NCI-H1092 treated with DMSO at 0.1 percent for 48 hours (cell line): Measurements from ENCODE around the gene CLIC3.

Experiments
- DNase-seq: peaks from one replicate; lab custom pipeline; 2025; lab: John Stamatoyannopoulos, UW

CLIC3 gene

DNA sequence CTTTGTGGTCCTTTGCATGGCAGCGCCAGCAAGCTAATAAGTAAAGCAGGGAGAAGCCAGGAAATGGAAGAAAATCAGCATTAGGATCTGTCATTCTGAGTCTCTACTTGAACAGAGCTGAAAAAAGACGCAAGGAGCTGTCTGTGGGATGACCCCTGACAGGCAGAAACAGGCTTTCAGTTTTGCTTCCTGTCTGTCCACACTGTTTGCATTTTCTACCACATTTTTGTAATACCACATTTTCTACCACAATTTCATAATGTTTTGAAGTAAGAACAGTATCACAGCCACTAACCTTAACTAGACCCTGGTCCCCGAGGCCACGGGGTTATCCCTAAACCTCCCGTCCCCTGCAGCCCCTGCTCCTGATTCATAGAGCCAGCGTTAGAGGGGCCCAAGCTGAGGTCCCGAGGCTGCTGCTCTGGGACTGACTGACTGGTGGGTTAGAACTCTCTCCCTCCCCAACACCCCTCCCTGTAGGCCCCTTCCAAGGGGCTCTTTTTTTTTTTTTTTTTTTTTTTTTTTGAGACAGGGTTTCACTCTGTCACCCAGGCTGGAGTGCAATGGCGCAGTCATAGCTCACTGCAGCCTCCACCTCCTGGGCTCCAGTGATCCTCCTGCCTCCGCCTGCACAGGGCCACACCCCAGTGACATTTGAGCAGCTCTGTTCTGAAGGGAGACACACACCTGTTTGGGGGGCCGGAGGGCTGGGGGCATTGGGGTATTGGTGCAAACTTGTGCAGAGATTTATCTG, 4.0 kb upstream of the CLIC3 start:
- DNase-seq = no peak

DNA sequence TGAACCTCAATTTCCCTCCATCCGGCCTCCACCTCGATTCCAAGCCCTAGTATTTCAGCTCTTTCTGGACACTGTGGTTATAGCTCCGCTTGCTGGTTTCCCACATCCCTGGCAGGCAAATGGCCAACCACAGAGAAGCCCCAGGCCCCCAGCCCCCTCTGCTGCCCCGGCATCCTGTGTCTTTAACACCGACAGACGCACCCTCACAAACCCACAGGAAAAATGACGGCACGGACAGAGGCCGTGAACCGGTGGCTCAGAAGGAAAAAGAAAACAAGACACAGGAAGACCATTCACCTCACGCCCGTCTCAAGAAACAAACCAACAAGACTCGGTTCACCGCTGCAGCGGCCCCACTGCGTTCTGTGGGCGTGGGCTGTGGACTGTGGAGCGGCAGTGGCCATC, 1.5 kb upstream of the CLIC3 start:
- no peak for DNase-seq

DNA sequence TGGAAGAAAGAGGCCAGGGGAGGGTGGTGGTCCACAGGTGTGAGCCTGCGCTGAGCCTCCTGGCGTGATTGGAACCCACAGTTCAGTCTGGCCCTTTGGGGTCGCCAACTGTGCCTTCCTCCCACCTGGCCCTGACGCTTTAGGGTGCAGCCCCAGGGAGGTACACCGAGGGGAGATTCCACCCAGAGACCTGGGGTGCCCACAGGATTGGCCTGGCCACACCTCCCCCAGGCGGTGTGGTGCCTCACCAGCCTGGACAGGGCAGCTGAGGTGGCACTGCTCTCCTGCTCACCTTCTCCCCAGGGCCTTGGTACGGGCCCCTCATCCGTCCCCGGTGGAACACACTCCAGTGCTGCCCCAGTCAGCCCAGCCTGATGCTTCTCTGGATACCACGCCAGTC, 1.0 kb upstream of the CLIC3 start:
- no peak for DNase-seq

DNA sequence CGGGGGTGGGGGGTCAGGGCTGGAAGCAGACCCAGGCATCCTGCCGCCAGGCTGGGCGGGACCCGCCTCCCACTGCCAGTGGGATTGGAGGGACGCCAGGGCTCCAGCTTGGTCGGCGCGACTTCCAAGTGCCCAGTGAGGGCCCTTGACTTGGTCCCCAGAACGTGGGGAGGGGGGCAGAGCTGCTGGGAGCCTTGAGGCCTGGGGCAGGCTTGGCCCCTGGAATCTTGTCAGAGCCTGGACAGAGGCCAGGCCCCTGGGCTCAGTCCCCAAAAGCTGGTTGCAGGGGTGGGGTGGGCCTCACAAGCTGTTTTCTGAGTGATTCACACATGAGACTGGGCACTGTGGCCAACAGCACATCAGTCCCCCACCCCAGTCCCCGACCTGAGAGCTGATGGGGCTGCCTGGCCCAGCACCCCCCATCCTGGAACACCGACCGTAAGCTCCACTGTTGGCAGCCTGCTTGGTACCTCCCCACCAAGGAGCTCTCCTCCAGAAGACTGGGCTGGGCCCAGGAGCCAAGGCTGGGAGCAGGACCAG, 526 bp downstream of the CLIC3 start:
- DNase-seq = peak; percentile 22

DNA sequence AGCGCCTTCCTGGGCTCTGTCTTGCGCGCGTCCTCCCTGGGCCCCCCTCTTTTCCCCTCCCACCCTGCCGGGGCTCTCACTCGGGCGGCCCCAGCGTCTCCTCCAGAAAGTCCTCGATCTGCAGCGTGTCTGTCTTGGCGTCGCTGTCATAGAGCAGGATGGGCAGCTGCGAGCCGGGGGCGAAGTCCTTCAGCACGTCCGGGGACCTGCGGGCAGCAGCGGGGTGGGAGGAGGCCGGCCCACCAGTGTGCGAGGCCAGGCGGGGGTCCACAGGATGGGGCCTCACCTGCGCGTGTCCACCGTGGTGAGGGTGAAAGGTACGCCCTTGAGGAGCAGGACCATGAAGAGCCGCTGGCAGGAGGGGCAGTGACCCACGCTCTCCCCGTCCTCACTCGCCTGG, 1.0 kb downstream of the CLIC3 start:
- DNase-seq = no peak

DNA sequence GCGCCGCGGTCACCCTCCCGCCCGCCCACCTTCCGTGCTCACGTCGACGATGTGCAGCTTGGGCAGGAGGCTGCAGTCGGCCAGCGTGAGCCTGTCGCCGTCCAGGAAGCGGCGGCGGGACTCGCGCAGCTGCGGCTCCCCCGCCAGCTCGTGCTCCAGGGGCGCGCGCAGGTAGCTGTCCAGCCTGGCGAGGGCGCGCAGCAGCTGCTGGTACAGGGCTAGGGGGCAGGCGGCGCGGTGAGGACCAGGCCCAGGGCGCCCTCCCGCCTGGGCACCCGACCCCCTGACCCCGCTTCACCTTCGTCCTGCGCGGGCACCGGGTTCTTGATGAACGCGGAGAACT, 1.5 kb downstream of the CLIC3 start:
- no peak for DNase-seq

DNA sequence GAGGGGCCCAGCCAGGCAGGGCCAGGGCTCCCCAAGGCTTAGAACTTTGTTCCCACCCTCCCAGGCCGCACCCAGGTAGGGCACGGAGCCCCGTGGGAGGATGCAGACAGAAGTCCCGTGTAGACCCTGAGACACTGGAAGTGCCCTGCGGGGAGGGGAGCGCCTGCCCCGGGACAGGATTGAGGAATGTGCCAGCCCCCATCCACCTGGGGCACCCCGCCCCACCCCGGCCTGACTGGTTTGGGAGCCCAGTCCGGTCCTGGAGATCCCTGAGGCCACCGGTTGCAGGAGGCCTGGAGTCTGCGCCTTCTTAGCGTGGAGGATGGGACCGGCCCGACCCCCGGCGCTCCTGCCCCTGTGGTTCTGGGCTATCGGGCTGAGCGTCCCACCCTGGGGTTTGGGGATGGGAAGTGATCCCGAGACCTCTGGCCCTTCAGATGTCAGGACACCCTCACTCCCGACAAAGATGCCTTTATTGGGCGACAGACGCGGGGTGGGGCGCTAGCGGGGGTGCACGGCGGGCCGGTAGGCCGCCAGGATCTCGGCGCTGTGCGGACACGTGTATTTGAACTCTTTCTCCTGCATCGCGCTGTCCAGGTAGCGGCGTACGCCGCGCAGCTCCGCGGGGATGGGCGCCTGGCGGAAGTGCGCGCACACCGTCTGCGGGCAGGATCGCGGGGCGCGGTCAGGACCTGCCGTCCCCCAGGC, 2.0 kb downstream of the CLIC3 start:
- DNase-seq = no peak

DNA sequence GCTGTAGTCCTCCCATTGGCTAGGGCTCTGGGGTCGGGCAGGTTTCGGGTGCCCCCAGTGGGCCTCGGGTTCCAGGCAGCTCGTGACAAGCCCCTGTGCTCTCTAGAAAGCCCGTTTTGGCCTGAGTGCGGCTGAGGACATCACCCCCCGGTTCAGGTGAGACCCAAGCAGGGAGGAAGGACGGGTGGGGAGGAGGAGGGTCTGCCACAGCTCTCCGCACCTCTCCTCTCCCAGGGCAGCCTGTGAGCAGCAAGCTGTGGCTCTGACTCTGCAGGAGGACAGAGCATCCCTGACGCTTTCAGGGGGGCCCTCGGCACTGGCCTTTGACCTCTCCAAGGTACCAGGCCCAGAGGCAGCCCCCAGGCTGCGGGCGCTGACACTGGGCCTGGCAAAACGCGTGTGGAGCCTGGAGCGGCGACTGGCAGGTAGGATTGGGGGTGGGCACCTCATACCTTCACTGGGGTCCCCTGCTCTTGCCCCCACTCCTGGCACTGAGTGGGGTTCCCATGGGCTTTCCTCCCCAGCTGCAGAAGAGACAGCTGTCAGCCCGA, 3.5 kb downstream of the CLIC3 start:
- DNase-seq = no peak

DNA sequence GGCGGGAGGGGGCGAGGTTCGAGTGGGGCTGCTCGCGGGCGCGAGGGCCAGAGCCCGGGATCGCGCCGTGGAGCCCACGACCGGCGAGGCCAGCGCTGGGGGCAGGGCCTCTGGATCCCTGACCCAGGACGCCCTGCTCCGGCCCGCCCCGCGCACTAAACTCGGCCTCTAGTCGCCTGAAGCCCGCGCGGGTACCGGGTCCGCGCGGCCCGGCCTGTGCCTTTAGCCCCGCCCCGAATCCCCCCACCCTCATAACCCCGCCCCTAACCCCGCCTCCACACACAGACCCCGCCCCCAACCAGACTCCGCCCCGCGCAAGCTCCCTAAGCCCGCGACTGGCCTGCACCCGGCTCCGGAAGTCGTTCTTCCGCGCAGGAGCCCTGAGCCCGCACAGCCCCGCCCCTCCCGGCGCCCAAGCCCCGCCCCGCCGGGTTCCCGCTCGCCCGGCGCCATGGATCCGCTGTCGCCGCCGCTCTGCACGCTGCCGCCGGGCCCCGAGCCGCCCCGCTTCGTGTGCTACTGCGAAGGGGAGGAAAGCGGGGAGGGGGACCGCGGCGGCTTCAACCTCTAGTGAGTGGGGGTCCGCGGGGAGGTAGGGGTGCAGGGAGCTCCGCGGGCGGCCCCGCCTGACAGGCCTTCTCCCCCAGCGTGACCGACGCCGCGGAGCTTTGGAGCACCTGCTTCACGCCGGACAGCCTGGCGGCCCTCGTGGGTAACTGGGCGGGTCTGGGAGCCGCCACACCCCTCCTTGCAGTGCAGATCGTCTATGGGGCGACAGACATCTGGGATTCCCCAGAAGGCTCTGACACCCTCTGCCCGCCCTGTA, 4.2 kb downstream of the CLIC3 start, which contains the start of gene PAXX:
Gene PAXX (plus strand): TSS at position 430 of the 826 bp plus-strand sequence. CDS start 22 bp downstream, at position 452.
- peak; percentile 79 for DNase-seq

DNA sequence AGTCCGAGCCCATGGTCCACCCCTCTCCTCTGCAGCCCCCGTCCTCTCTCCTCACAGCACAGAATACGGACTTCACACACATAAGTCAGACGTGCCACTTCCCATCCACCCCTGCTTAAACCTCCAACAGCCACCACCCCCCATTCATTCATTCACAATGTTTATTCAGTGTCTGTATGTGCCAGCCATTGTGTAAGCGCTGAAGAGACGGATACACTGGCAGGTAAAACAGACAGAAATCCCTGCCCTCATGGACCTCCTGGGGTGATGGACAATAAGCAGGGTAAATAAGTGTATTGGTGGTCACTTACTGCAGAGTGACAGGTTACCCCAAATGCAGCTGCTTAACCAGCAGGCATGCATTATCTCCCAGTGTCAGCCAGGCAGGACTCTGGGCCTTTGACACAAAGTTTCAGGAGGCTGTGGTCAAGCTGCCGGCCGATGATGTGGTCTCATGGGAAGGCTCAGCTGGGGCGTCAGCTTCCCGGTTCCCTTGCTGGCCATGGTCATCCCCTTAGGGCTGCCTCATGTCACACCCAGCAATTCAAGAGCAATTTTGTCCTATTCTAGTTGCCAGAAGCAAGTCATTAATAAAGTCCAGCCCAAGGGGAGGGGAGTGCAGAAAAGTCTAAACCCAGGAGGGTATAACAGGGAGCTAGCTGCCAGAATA, 6.0 kb downstream of the CLIC3 start:
- no peak for DNase-seq

DNA sequence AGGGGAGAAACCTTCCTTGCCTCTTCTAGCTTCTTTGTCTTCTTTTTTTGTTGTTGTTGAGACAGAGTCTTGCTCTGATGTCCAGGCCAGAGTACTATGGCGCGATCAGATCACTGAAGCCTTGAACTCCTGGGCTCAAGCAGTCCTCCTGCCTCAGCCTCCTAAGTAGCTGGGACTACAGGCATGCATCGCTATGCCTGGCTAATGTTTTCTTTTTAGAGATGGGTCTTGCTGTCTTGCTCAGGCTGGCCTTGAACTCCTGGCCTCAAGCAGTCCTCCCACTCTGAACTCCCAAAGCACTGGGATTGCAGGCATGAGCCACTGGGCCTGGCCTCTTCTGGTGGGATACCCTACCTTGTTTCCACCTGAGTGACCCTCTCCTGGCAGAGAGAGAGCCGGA, 7.5 kb downstream of the CLIC3 start:
- no peak for DNase-seq

DNA sequence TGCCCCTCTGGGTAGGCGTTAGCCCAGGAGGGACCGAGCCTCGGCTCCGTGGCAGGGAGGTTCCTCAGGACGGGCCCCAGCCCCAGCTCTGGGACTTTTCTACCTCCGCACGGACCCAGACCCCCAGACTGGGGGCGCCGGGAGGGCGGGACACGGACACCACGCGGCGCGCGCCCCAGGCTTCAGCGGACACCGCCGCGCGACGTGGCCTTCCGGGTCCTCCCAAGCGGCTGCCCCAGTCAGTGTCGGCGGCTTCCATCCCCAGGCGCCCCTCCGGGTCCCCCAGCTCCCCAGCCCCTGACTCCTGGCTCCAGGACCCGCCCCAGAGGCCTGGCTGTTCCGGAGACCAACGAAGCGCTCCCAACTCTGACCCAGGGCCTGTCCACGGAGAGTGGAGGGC, 10.5 kb downstream of the CLIC3 start:
- no peak for DNase-seq

DNA sequence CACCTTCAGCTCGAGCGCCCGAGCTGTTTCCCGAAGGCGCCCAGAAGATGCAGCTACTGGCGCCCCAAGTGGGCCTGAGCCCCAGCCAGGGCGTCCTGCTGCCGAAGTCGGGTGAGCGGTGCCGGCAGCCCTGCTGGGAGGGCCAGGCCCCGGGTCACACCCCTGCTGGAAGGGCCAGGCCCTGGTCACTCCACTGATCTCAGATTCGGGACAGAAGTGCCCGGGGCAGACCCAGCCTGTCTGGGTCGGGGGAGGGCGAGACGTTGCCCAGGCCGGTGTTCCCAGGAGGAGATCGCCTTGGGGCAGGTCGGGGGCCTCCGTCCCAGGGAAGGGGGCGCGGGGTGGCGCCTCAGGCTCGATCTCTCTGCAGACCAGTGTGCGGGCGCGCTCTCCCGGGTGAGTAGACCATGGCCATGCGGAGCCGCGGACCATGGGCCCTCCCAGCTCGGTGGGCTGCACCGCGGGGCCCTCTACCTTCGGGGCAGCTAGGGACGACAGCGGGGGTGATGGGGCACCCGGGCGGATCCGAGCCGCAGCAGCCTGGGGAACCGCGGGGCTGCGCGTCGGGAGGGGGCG, 11.3 kb downstream of the CLIC3 start:
- DNase-seq = no peak

DNA sequence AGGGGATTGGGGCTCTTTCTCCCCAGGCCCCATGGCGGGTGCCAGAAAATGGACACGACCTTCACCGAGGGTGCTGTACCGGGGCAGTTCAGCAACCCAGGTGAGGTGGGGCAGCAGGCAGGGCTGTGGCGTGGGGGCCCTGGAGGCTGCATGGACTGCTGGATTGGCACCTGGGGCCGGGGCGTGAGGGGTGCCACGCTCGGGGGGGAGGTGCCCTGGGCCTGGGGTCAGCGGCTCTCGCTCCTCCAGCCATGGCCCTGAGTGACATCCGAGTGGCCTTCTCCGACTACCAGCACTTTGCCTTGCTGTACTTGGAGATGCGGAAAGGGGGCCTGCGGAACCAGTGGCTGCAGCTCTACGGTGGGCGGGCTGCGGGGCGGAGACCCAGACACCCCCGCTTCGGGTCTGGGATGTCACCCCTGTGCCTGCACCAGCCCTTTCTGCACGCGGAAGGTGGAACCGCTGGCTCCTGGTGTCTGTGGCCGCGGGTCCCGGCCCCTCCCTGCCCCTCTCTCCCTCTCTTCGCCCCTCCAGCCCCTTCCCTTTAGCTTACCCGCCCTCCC, 11.8 kb downstream of the CLIC3 start:
- DNase-seq = no peak

DNA sequence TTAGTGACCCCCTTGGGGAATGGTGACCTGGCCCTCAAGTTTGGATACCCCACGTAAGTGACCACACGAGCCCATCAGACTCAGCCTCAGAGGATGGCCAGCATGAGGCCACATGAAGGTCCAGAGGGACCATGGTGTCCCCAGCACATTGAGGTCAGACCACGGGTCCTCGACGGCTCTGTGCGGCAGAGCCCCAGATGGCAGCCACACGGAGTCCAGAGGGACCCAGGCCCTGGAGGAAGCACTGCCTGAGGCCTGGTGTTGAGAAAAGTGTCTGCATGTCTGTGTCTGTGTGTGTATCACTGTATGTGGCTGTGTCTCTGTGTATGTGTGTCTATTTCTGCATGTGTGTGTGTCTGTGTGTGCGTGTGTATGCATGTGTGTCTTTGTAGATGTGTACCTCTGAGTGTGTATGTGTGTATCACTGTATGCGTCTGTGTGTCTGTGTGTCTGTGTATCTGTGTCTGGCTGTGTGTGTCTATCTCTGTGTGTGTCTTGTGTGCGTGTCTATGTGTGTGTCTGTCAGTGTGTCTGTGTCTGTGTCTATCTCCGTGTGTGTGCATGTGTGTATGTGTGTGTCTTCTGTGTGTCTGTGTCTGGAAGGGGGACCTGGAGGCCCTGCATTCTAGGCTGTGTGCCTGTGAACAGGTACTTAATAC, 12.6 kb downstream of the CLIC3 start:
- no peak for DNase-seq

DNA sequence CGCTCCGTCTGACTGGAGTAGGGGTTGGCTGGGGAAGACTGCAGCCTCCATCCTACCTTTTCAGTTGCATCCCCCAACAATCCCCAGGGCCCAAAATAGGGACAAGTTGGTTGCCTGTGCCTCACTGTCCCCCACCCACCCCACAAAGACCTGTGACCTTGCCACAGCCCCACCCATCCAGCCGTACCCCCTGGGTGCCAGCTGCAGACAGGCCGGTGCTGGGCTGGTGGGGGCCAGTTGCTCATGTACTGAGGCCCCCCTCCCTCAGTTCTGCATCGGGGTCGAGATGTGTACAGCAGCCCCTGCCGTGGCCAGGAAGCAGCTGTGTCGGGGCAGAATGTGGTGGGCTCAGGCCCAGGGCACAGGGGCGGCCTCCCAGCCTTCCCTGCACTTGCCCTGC, 13.2 kb downstream of the CLIC3 start:
- DNase-seq = no peak

DNA sequence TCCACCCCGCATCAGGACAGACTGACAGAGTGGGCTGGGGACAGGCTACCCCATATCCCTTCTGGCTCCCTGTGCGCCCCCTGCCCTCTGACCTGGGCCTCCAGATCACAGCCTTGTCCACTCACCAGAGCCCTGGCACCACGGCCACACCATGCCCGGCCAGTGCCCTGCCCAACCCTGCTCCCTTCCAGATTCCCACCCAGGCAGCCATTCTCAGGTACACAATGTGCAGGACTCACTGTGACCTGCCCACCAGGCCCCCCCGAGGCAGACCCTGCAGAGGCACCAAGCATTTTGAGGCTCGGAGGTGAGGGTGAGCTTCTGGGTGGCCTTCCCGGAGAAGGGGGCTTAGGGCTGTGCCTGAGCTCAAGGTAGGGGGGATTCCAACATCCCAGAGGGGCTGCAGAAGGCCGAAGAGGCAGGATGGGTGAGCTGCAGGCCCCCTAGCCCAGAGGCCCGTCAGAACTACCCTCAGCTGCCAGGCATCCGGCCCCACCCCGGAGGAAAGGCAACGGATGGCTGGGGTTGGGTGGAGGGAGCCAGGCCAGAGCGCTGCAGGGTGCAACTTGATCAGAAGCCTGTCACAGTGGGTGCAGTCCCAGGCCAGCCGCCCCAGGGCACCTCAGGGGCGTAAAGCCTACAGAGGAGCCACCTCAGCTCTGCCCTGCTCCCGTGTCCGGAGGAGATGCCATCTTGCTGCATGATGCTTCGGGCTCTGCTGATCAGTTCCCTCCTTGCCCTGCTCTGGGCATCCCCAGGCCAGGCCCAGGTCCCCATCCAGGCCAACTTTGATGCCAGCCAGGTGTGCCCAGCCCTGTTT, 13.9 kb downstream of the CLIC3 start, which contains the start of gene LCNL1:
Gene LCNL1 (plus strand): TSS at position 762 of the 820 bp plus-strand sequence. CDS start 594 bp downstream, outside the sequence.
- DNase-seq = no peak

DNA sequence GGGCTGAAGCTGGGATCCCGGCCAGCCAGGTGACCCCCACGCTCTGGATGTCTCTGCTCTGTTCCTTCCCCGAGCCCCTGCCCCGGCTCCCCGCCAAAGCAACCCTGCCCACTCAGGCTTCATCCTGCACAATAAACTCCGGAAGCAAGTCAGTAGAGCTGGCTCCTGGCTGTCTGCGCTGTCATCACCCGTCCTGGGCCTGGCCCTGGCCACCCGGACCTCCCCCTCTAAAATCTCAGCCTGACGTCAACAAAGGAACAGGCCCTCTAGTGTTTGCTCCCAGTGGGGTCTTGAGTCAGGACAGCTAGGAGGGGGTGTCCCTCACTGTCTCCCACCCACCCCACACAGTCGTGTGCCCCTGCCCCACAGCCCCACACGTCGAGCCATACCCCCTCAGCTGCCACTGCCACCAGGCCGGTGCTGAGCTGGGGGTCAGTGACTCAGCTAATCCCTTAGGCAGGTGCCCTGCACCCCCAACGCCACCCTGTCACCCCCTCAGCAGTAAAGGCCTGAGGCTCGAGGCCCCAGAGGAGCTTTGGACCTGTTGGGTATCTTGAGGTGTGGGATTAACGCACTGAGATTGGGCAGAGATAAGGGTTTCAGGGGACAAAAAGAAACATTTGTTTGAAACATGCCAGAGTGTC, 14.7 kb downstream of the CLIC3 start:
- DNase-seq = no peak
